ENCODE results near the gene DENND6B.

DNA sequence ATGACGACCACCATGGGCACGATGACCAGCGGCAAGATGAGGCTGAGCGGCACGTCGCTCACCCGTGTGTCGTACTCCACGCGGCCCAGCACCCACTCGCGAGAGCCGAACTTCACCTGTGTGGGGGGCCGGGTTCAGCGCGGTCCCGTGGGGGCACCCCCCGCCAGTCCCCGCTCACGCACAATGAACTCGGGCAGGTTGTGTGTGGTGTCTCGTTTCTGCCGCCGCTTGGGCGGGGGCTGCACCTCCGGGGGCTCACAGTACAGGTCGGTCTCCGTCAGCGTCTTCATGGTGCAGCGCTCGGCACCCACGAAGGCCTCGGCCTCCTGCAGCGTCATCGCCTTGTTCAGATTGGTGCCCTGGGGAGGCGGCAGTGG, 45.4 kb downstream of the DENND6B start:
- TF ChIP-seq NFYB (CRISPR knock-in tag; conservative IDR thresholded peaks at IDR 0.05; ENCODE audit: low read depth) (no peak), CTCF (IDR thresholded peaks at IDR 0.05) (no peak), CREB1 (CRISPR knock-in tag; IDR thresholded peaks at IDR 0.05) (no peak), MAX (CRISPR knock-in tag; IDR thresholded peaks at IDR 0.05) (no peak)

Measured in WTC11 (cell line).